Measurements from ENCODE around the gene ABCC1.

The ABCC1 gene

GRCh38 chr16:16112450-16113053, 163.1 kb downstream of the ABCC1 start:
- no peak for TF ChIP-seq CTCF (IDR thresholded peaks at IDR 0.05; ENCODE audit: insufficient read depth, low read length, missing control alignments)
- CTCF ChIA-PET, result interaction anchor here (1.1 to 1.8 kb wide), 2 partner anchors 15 to 239 kb away, joined by 3 to 7 read pairs; no protein-coding TSS in a partner anchor
- POLR2A ChIA-PET, result no interaction called here
- no peak for DNase-seq (ENCODE audit: low read depth, low spot score)
- H3K4me3 ChIP-seq (ENCODE audit: low read depth, low read length), result no peak overlapping the region

GRCh38 chr16:16113076-16113475, 163.7 kb downstream of the ABCC1 start:
- ChIA-PET CTCF (interaction anchor here (1.2 kb wide), 1 partner anchor 14 kb away, joined by 3 read pairs; no protein-coding TSS in a partner anchor), POLR2A (no interaction called here)
- DNase-seq (ENCODE audit: low read depth, low spot score), result no peak
- no peak for TF ChIP-seq CTCF (IDR thresholded peaks at IDR 0.05; ENCODE audit: insufficient read depth, low read length, missing control alignments)
- no peak overlapping the region for H3K4me3 ChIP-seq (ENCODE audit: low read depth, low read length)

- DNase-seq (ENCODE audit: low read depth, low spot score), result no peak
- ChIA-PET POLR2A (no interaction called here), CTCF (no interaction called here)
- TF ChIP-seq CTCF (IDR thresholded peaks at IDR 0.05; ENCODE audit: insufficient read depth, low read length, missing control alignments), result no peak
- H3K4me3 ChIP-seq (ENCODE audit: low read depth, low read length), result no peak overlapping the region
Observed at GRCh38 chr16:16116841-16117240, 167.4 kb downstream of the ABCC1 start.

- ChIA-PET POLR2A (no interaction called here), CTCF (interaction anchor here (1.5 to 2.5 kb wide), 2 partner anchors 9 to 244 kb away, joined by 6 to 8 read pairs; no protein-coding TSS in a partner anchor)
- DNase-seq (ENCODE audit: low read depth, low spot score), result no peak
- no peak overlapping the region for H3K4me3 ChIP-seq (ENCODE audit: low read depth, low read length)
- TF ChIP-seq CTCF (IDR thresholded peaks at IDR 0.05; ENCODE audit: insufficient read depth, low read length, missing control alignments), result no peak
Observed at GRCh38 chr16:16118337-16118736, 168.9 kb downstream of the ABCC1 start.

GRCh38 chr16:16120044-16120381, 170.6 kb downstream of the ABCC1 start:
- CTCF ChIA-PET, result interaction anchor here (1.0 to 2.5 kb wide), 2 partner anchors 245 to 364 kb away, joined by 3 to 8 read pairs; no protein-coding TSS in a partner anchor
- TF ChIP-seq CTCF (IDR thresholded peaks at IDR 0.05; ENCODE audit: insufficient read depth, low read length, missing control alignments), result no peak
- POLR2A ChIA-PET, result no interaction called here
- no peak for DNase-seq (ENCODE audit: low read depth, low spot score)
- no peak overlapping the region for H3K4me3 ChIP-seq (ENCODE audit: low read depth, low read length)

- POLR2A ChIA-PET, result no interaction called here
- no peak overlapping the region for H3K4me3 ChIP-seq (ENCODE audit: low read depth, low read length)
- no peak for TF ChIP-seq CTCF (IDR thresholded peaks at IDR 0.05; ENCODE audit: insufficient read depth, low read length, missing control alignments)
- DNase-seq (ENCODE audit: low read depth, low spot score), result no peak
- CTCF ChIA-PET, result interaction anchor here (0.8 to 2.5 kb wide), 6 partner anchors 25 to 365 kb away, joined by 3 to 8 read pairs (median 4); no protein-coding TSS in a partner anchor
Observed at GRCh38 chr16:16120382-16121184, 171.2 kb downstream of the ABCC1 start.
